Sigmoid colon (tissue), 7 donors: ENCODE data around the gene MRPL12. TPM values are rescaled to one million over a fixed set of nuclear protein-coding genes. Genes with fewer than 3 reads are reported as not detected.

Source experiments
- DNase-seq: peaks from one replicate; pipeline ENCODE4 v3.0.0-alpha.2; 2019
- H3K27ac ChIP-seq, 4 donors: fragments of 200-600 bp; sonication (generic); one replicate each; pipeline ENCODE4 v1.5.1; 2016 to 2019; ENCODE audit warnings: mild to moderate bottlenecking in 1 of 4
- H3K27me3 ChIP-seq, 3 donors: fragments of 200-600 bp; sonication (generic); one replicate each; pipeline ENCODE4 v1.5.1; 2019; ENCODE audit warnings: mild to moderate bottlenecking in 1 of 3
- H3K36me3 ChIP-seq, 4 donors: fragments of 200-600 bp; sonication (generic); one replicate each; pipeline ENCODE4 v1.5.1; 2016 to 2019
- H3K4me1 ChIP-seq, 4 donors: fragments of 200-600 bp; sonication (generic); one replicate each; pipeline ENCODE4 v1.5.1; 2017 to 2019
- H3K4me3 ChIP-seq, 4 donors: fragments of 200-600 bp; sonication (generic); one replicate each; pipeline ENCODE4 v1.5.1; 2017 to 2019; ENCODE audit warnings: mild to moderate bottlenecking in 2 of 4, moderate library complexity in 1 of 4
- H3K9me3 ChIP-seq, 4 donors: fragments of 200-600 bp in 3 of 4; sonication (generic) in 3 of 4; one replicate each; pipeline versions ENCODE4 v1.5.1 to v1.6.1; 2013 to 2019
- CTCF ChIP-seq, 4 experiments: fragments of 450-650 bp in 3 of 4; fragments of 200-600 bp in 1 of 4; IDR thresholded peaks; one replicate each; pipeline ENCODE4 v1.5.1; 2016 to 2019; ENCODE audit warnings: antibody characterized with exemption in 4 of 4, mild to moderate bottlenecking in 3 of 4, moderate library complexity in 2 of 4
- EP300 ChIP-seq, 4 donors: sonication (generic); formaldehyde crosslinking; IDR thresholded peaks; one replicate each; pipeline ENCODE4 v1.6.1; 2017; ENCODE audit warnings: antibody characterized with exemption in 4 of 4
- POLR2A ChIP-seq, 2 donors: fragments of 450-650 bp; IDR thresholded peaks; one replicate each; pipeline ENCODE4 v1.6.1; 2016; ENCODE audit warnings: antibody characterized with exemption in 2 of 2, mild to moderate bottlenecking in 2 of 2, moderate library complexity in 2 of 2
- POLR2AphosphoS5 ChIP-seq, 4 donors: sonication (generic); formaldehyde crosslinking; IDR thresholded peaks; one replicate each; pipeline ENCODE4 v1.6.1; 2017; ENCODE audit warnings: antibody characterized with exemption in 4 of 4
- WGBS, 2 donors: extraction: QIAGEN DNeasy Blood & Tissue Kit; methylation state at CpG; one replicate each; pipeline ENCODE4 v1.1.7; 2013; 5-methylcytosine and 5-hydroxymethylcytosine counted together
- intact Hi-C: fragments of 100-400 bp; cut with DNase I; formaldehyde crosslinking; loops from one replicate; pipeline ENCODE4 v1.15.1; 2023
- polyA plus RNA-seq, 3 donors: library from polyadenylated mRNA; stranded (reverse); fragments of 200-250 nt; gene quantifications; one replicate each; pipeline ENCODE4 v1.2.3, GENCODE V29; 2013
- total RNA-seq, 4 donors: library from RNA; depleted of rRNA; stranded (reverse); fragments of >200 nt; gene quantifications; one replicate each; pipeline ENCODE4 v1.1.0, GENCODE V29; 2016
- donor health status: healthy with polysubstance abuse.
- donor health status: Bipolar disorder and iron deficiency.
- donor health status: healthy.

MRPL12 gene
- total and polyA plus RNA-seq, 7 donors, result 31.0 to 258 (median 56.4) TPM

- no peaks in the 10 kb centered on the region for H3K27me3 ChIP-seq
- WGBS, 2 donors, result 92 to 93% methylated on average over 17 of the region's 17 CpGs
- peaks cover 0 to 6% (median 3%) of the 10 kb centered on the region in 4 donors for H3K4me1 ChIP-seq
- H3K9me3 ChIP-seq, result no peaks in the 10 kb centered on the region
- TF ChIP-seq EP300 (IDR thresholded peaks at IDR 0.05) (no peak), POLR2AphosphoS5 (IDR thresholded peaks at IDR 0.05) (no peak), POLR2A (IDR thresholded peaks at IDR 0.05) (no peak), CTCF (IDR thresholded peaks at IDR 0.05) (no peak)
- no peak overlapping the region for H3K27ac ChIP-seq
- H3K36me3 ChIP-seq, result peaks cover 41 to 96% (median 89%) of the 10 kb centered on the region in 4 donors
- DNase-seq, result no peak
- H3K4me3 ChIP-seq, result no peak overlapping the region
- intact Hi-C loops, result no loop called here
These were observed 12.6 kb upstream of the MRPL12 start for GRCh38 chr17:81690549-81690948.

GRCh38 chr17:81691196-81691595 is 12.0 kb upstream of the MRPL12 start:
- Histone ChIP-seq H3K4me1 (no peaks in the 10 kb centered on the region), H3K9me3 (no peaks in the 10 kb centered on the region), H3K27me3 (no peaks in the 10 kb centered on the region), H3K36me3 (peaks cover 47 to 100% (median 93%) of the 10 kb centered on the region in 4 donors), H3K27ac (no peak overlapping the region), H3K4me3 (no peak overlapping the region)
- no peak for TF ChIP-seq POLR2AphosphoS5 (IDR thresholded peaks at IDR 0.05)
- no peak for TF ChIP-seq EP300 (IDR thresholded peaks at IDR 0.05)
- no peak for TF ChIP-seq POLR2A (IDR thresholded peaks at IDR 0.05)
- no peak for TF ChIP-seq CTCF (IDR thresholded peaks at IDR 0.05)
- WGBS, 2 donors, result 95 to 96% methylated on average over 18 of the region's 18 CpGs
- intact Hi-C loops, result no loop called here
- no peak for DNase-seq

- TF ChIP-seq CTCF (IDR thresholded peaks at IDR 0.05), result no peak
- Histone ChIP-seq H3K36me3 (peaks cover 47 to 100% (median 93%) of the 10 kb centered on the region in 4 donors), H3K4me3 (no peak overlapping the region), H3K27ac (no peak overlapping the region), H3K4me1 (no peaks in the 10 kb centered on the region), H3K9me3 (no peaks in the 10 kb centered on the region), H3K27me3 (no peaks in the 10 kb centered on the region)
- intact Hi-C loops, result no loop called here
- 97% methylated on average over 20 of the region's 20 CpGs for WGBS, 2 donors
- no peak for DNase-seq
These were observed 11.6 kb upstream of the MRPL12 start for GRCh38 chr17:81691608-81692007.

GRCh38 chr17:81693509-81694210 is 9.5 kb upstream of the MRPL12 start:
- DNase-seq, result no peak
- Histone ChIP-seq H3K4me1 (no peaks in the 10 kb centered on the region), H3K4me3 (no peak overlapping the region), H3K9me3 (no peaks in the 10 kb centered on the region), H3K36me3 (peaks cover 53 to 100% (median 83%) of the 10 kb centered on the region in 4 donors), H3K27me3 (no peaks in the 10 kb centered on the region), H3K27ac (no peak overlapping the region)
- 91 to 93% methylated on average over 35 of the region's 35 CpGs for WGBS, 2 donors
- intact Hi-C loops, result no loop called here
- no peak for TF ChIP-seq EP300 (IDR thresholded peaks at IDR 0.05)

- WGBS, 2 donors, result 93 to 95% methylated on average over 19 of the region's 19 CpGs
- no peaks in the 10 kb centered on the region for H3K4me1 ChIP-seq
- TF ChIP-seq POLR2A (IDR thresholded peaks at IDR 0.05) (no peak), POLR2AphosphoS5 (IDR thresholded peaks at IDR 0.05) (no peak), CTCF (IDR thresholded peaks at IDR 0.05) (no peak), EP300 (IDR thresholded peaks at IDR 0.05) (no peak)
- H3K27ac ChIP-seq, result no peak overlapping the region
- intact Hi-C loops, result no loop called here
- H3K36me3 ChIP-seq, result peaks cover 55 to 100% (median 74%) of the 10 kb centered on the region in 4 donors
- no peaks in the 10 kb centered on the region for H3K9me3 ChIP-seq
- no peak for DNase-seq
- H3K4me3 ChIP-seq, result no peak overlapping the region
- no peaks in the 10 kb centered on the region for H3K27me3 ChIP-seq
These were observed 8.4 kb upstream of the MRPL12 start for GRCh38 chr17:81694810-81695209.
